Endodermal cell (in vitro differentiated cells): Measurements from ENCODE around the gene OR2F1. TPM values are rescaled to one million over a fixed set of nuclear protein-coding genes. Genes with fewer than 3 reads are reported as not detected.

Experiments
- DNase-seq: peaks from one replicate; pipeline ENCODE4 v3.0.0-alpha.2; 2017
- H3K27ac ChIP-seq: 2 replicates; pipeline ENCODE4 v1.5.1; 2013; ENCODE audit warnings: mild to moderate bottlenecking, low read depth, low read length, moderate library complexity
- H3K27me3 ChIP-seq: 2 replicates; pipeline ENCODE4 v1.6.1; 2013; ENCODE audit warnings: mild to moderate bottlenecking, low read length, moderate library complexity; ENCODE audit not compliant: insufficient read depth, control insufficient read depth, poor library complexity, severe bottlenecking
- H3K36me3 ChIP-seq: 2 replicates; pipeline ENCODE4 v1.7.0; 2013; ENCODE audit warnings: mild to moderate bottlenecking, low read length, moderate library complexity; ENCODE audit not compliant: control insufficient read depth, insufficient read depth
- H3K4me1 ChIP-seq: one replicate; pipeline ENCODE4 v1.7.0; 2013; ENCODE audit warnings: low read length; ENCODE audit not compliant: control insufficient read depth, insufficient read depth
- H3K4me3 ChIP-seq: 2 replicates; pipeline ENCODE4 v1.5.1; 2013; ENCODE audit warnings: mild to moderate bottlenecking, low read length, moderate library complexity
- H3K9ac ChIP-seq: 2 replicates; pipeline ENCODE4 v1.6.1; 2013; ENCODE audit warnings: mild to moderate bottlenecking, low read length, moderate library complexity; ENCODE audit not compliant: poor library complexity, severe bottlenecking; ENCODE audit errors: extremely low read depth
- H3K9me3 ChIP-seq: 2 replicates; pipeline ENCODE4 v1.6.1; 2013; ENCODE audit warnings: mild to moderate bottlenecking, low read length, moderate library complexity; ENCODE audit not compliant: control insufficient read depth
- H3K27ac Mint-ChIP-seq: 2 replicates; pipeline ENCODE4 v1.8.0; 2020; ENCODE audit warnings: mixed read lengths
- H3K27me3 Mint-ChIP-seq: 2 replicates; pipeline ENCODE4 v1.8.0; 2021; ENCODE audit warnings: mild to moderate bottlenecking, mixed read lengths; ENCODE audit not compliant: insufficient read depth
- H3K36me3 Mint-ChIP-seq: 2 replicates; pipeline ENCODE4 v1.8.0; 2020; ENCODE audit warnings: low read depth, mixed read lengths
- H3K4me1 Mint-ChIP-seq: 2 replicates; pipeline ENCODE4 v1.8.0; 2020; ENCODE audit warnings: mixed read lengths
- H3K4me3 Mint-ChIP-seq: 2 replicates; pipeline ENCODE4 v1.8.0; 2020; ENCODE audit warnings: mild to moderate bottlenecking, moderate library complexity, mixed read lengths
- H3K9me3 Mint-ChIP-seq: 2 replicates; pipeline ENCODE4 v1.8.0; 2020; ENCODE audit warnings: mild to moderate bottlenecking, mixed read lengths
- WGBS, 2 experiments: methylation state at CpG; one replicate each; pipeline versions ENCODE4 v1.1.5 to v1.1.7; 2013; ENCODE audit warnings: missing lambda C conversion rate in 2 of 2, mixed read lengths in 1 of 2; ENCODE audit not compliant: insufficient coverage in 1 of 2, insufficient read length in 1 of 2; 5-methylcytosine and 5-hydroxymethylcytosine counted together
- total RNA-seq, 2 donors: library from RNA; stranded (reverse); fragmentation: NEBNext Ultra II Directional in 1 of 2; extraction: Animal tissue kit (Norgen Biotek cat#: 25700) in 1 of 2; gene quantifications; 2 replicates in 1 of 2; 3 replicates in 1 of 2; pipeline ENCODE4 v1.2.1, GENCODE V29; 2021
- TF ChIP-seq, protein P1 (sequence below): fragments of 200-600 bp; sonication (generic); conservative IDR thresholded peaks from 2 replicates; pipeline ENCODE4 v1.5.0; 2021; ENCODE audit warnings: antibody characterized with exemption, mild to moderate bottlenecking

Gene OR2F1
- total RNA-seq, 2 donors from 2014 or later = not detected

DNA sequence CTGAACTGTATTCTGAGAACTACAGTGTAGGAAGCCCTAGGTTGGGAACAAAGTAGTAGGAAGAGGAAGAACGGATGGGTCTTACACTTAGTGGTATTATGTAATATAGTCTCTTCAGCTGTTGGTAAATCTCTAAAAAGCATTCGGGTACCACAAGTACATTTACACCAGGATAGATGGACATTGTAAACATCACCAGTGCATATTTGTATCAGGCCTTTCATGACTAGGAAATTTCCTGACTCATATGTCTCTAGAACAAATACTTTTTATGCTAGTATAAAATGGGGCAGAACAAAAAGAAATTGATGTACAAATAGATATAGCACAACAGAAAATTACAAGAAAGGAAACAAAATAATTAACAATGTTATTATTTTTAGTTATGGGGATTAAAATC lies 23.9 kb downstream of the OR2F1 start:
- no peaks in the 10 kb centered on the region for H3K9me3 Mint-ChIP-seq
- 90% methylated on average over 2 of the region's 2 CpGs; no CpG with 5 or more reads in 1 of the 2 experiments for WGBS, 2 experiments
- Histone ChIP-seq H3K4me3 (no peak overlapping the region), H3K27me3 (no peaks in the 10 kb centered on the region), H3K9ac (no peak overlapping the region), H3K27ac (no peak overlapping the region), H3K9me3 (no peaks in the 10 kb centered on the region), H3K36me3 (no peaks in the 10 kb centered on the region), H3K4me1 (no peaks in the 10 kb centered on the region)
- H3K4me1 Mint-ChIP-seq = no peaks in the 10 kb centered on the region
- no peak overlapping the region for H3K4me3 Mint-ChIP-seq
- no peaks in the 10 kb centered on the region for H3K36me3 Mint-ChIP-seq
- DNase-seq = no peak
- H3K27ac Mint-ChIP-seq = no peak overlapping the region
- TF ChIP-seq, protein P1, sequence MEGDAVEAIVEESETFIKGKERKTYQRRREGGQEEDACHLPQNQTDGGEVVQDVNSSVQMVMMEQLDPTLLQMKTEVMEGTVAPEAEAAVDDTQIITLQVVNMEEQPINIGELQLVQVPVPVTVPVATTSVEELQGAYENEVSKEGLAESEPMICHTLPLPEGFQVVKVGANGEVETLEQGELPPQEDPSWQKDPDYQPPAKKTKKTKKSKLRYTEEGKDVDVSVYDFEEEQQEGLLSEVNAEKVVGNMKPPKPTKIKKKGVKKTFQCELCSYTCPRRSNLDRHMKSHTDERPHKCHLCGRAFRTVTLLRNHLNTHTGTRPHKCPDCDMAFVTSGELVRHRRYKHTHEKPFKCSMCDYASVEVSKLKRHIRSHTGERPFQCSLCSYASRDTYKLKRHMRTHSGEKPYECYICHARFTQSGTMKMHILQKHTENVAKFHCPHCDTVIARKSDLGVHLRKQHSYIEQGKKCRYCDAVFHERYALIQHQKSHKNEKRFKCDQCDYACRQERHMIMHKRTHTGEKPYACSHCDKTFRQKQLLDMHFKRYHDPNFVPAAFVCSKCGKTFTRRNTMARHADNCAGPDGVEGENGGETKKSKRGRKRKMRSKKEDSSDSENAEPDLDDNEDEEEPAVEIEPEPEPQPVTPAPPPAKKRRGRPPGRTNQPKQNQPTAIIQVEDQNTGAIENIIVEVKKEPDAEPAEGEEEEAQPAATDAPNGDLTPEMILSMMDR = no peak
- H3K27me3 Mint-ChIP-seq = no peaks in the 10 kb centered on the region

DNA sequence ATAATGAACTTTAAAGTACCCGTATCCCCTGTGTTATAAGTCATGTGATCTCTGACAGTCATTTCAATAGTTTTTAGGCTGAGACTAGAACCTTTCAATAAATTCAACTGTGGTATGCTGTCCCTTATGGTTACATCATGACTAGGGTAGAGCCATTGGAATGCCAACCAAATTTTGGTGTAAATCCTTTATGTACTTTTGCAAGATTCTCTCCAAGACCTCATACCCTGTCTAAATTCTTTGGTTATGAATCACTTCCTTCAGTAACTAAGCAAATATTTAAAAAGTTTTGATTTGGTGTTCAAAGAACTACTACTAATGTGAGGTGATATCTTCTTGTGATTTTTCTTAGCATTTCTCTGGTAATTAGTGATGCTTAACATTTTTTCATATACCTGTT lies 24.7 kb downstream of the OR2F1 start:
- no peak overlapping the region for H3K27ac Mint-ChIP-seq
- Histone ChIP-seq H3K36me3 (no peaks in the 10 kb centered on the region), H3K27ac (no peak overlapping the region), H3K27me3 (no peaks in the 10 kb centered on the region), H3K4me1 (no peaks in the 10 kb centered on the region), H3K4me3 (no peak overlapping the region), H3K9me3 (no peaks in the 10 kb centered on the region), H3K9ac (no peak overlapping the region)
- WGBS, 2 experiments = 71 to 90% methylated on average over 1 of the region's 1 CpG
- no peak overlapping the region for H3K4me3 Mint-ChIP-seq
- H3K36me3 Mint-ChIP-seq = no peaks in the 10 kb centered on the region
- H3K27me3 Mint-ChIP-seq = no peaks in the 10 kb centered on the region
- TF ChIP-seq, protein P1 = no peak
- DNase-seq = no peak
- no peaks in the 10 kb centered on the region for H3K9me3 Mint-ChIP-seq
- no peaks in the 10 kb centered on the region for H3K4me1 Mint-ChIP-seq

DNA sequence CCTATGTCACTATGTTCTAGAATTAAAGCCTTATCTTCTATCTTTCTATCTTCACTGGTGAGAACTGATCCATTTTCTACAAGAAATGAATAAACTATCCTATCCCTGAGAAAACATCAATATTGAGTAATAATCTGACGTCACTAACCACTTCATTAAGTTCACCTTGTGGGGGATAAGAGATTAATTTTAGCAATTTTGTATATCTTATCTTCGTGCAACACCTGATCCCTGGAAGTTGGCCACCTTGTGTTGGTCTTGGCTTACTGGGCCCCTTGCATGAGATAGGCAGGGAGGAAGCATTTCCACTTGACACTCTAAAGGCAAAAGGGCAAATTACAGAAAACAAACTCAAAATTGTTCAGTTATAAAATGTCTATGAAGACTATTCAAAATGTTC lies 25.4 kb downstream of the OR2F1 start:
- H3K27ac ChIP-seq = no peak overlapping the region
- H3K27me3 ChIP-seq = no peaks in the 10 kb centered on the region
- H3K4me3 ChIP-seq = no peak overlapping the region
- Mint-ChIP-seq H3K4me1 (no peaks in the 10 kb centered on the region), H3K27me3 (no peaks in the 10 kb centered on the region), H3K9me3 (no peaks in the 10 kb centered on the region), H3K27ac (no peak overlapping the region), H3K36me3 (no peaks in the 10 kb centered on the region), H3K4me3 (no peak overlapping the region)
- H3K9ac ChIP-seq = no peak overlapping the region
- no peaks in the 10 kb centered on the region for H3K9me3 ChIP-seq
- WGBS, 2 experiments = 95% methylated on average over 2 of the region's 2 CpGs; no CpG with 5 or more reads in 1 of the 2 experiments
- TF ChIP-seq, protein P1 = no peak
- no peak for DNase-seq
- H3K36me3 ChIP-seq = no peaks in the 10 kb centered on the region
- H3K4me1 ChIP-seq = no peaks in the 10 kb centered on the region
